ENCODE measurements around the gene UNC119B. TPM values are rescaled to one million over a fixed set of nuclear protein-coding genes. Genes with fewer than 3 reads are reported as not detected.

UNC119B gene
- total RNA-seq, 1 experiment from 2014 or later: 51.5 TPM

GRCh38 chr12:120684523-120684932 lies 25.7 kb upstream of the UNC119B start:
- Histone ChIP-seq H2BK5ac (ENCODE audit: insufficient read length, low read length) (no peak overlapping the region), H3K4me2 (ENCODE audit: insufficient read depth, insufficient read length, low read length) (no peak overlapping the region), H3K79me2 (ENCODE audit: insufficient read depth, low read length) (peaks cover 20% of the 10 kb centered on the region), H4K20me1 (ENCODE audit: control insufficient read depth, insufficient read depth, insufficient read length) (no peaks in the 10 kb centered on the region), H2BK15ac (ENCODE audit: low read depth, low read length) (no peak overlapping the region), H2BK120ac (ENCODE audit: low read depth, low read length, poor library complexity, severe bottlenecking) (no peak overlapping the region), H4K91ac (ENCODE audit: insufficient read length, low read depth, low read length) (no peak overlapping the region), H3K4me1 (ENCODE audit: insufficient read depth, low read length) (peaks cover 1% of the 10 kb centered on the region; the same call in 1 of the 2 replicates), H3K23ac (ENCODE audit: insufficient read length, low read depth, low read length) (no peak overlapping the region), H3T11ph (ENCODE audit: low read length) (no peak overlapping the region), H3K9ac (ENCODE audit: extremely low read depth, insufficient read length, low read length) (no peak overlapping the region), H2AK5ac (ENCODE audit: insufficient read length, low read length) (no peak overlapping the region), H3K56ac (ENCODE audit: insufficient read length, low read depth, low read length) (no peak overlapping the region), H2BK20ac (ENCODE audit: low read depth, low read length, poor library complexity, severe bottlenecking) (no peak overlapping the region), H3K27me3 (ENCODE audit: insufficient read depth, low read length) (no peaks in the 10 kb centered on the region), H3K23me2 (ENCODE audit: insufficient read length, low read depth, low read length, poor library complexity, severe bottlenecking) (peaks cover 14% of the 10 kb centered on the region), H2BK12ac (ENCODE audit: insufficient read length, low read depth, low read length) (no peak overlapping the region), H3K14ac (ENCODE audit: insufficient read depth, low read length) (no peak overlapping the region), H4K8ac (replicated peaks; ENCODE audit: insufficient read length, low read depth, low read length) (no peak overlapping the region), H3K18ac (ENCODE audit: insufficient read length, low read depth, low read length) (no peak overlapping the region), H3K79me1 (ENCODE audit: insufficient read depth, low read depth, low read length, poor library complexity, severe bottlenecking) (no peaks in the 10 kb centered on the region), H4K5ac (ENCODE audit: insufficient read length, low read depth, low read length) (no peak overlapping the region), H3K27ac (ENCODE audit: insufficient read length, low read depth, low read length) (no peak overlapping the region), H2AFZ (ENCODE audit: low read length) (no peak overlapping the region), H3K4ac (ENCODE audit: low read depth, low read length) (no peak overlapping the region), H3K9me3 (ENCODE audit: control insufficient read depth, low read depth, low read length) (no peaks in the 10 kb centered on the region)
- no peak overlapping the region for H3K27ac Mint-ChIP-seq
- no peak for TF ChIP-seq CTCF (conservative IDR thresholded peaks at IDR 0.05)
- DNase-seq: no peak
- WGBS (ENCODE audit: extremely low coverage, insufficient read length, low lambda C conversion rate): no CpG with 5 or more reads among the region's 8 CpGs
- H3K9me3 Mint-ChIP-seq: no peaks in the 10 kb centered on the region
- no peak overlapping the region for H3K4me3 Mint-ChIP-seq
- H3K27me3 Mint-ChIP-seq (ENCODE audit: low read depth): no peaks in the 10 kb centered on the region; the same call in 1 of the 2 replicates
- peaks cover 20 to 22% of the 10 kb centered on the region in 2 experiments for H3K4me1 Mint-ChIP-seq
- no peaks in the 10 kb centered on the region for H3K36me3 Mint-ChIP-seq (ENCODE audit: insufficient read depth in 1 of 3, low read depth in 3 of 3)
